H9 (cell line): ENCODE data around the gene SH3TC2. TPM values are rescaled to one million over a fixed set of nuclear protein-coding genes. Genes with fewer than 3 reads are reported as not detected.

ENCODE experiments used
- DNase-seq: peaks from one replicate; pipeline ENCODE4 v3.0.0-alpha.2; 2017
- H2AFZ ChIP-seq: one replicate; pipeline ENCODE4 v1.6.1; 2013; ENCODE audit warnings: mild to moderate bottlenecking, low read length, control low read depth, moderate library complexity
- H2AK5ac ChIP-seq: 2 replicates; pipeline ENCODE4 v1.6.1; 2013; ENCODE audit warnings: low read length, control low read depth, mixed read lengths; ENCODE audit not compliant: insufficient read length
- H2BK120ac ChIP-seq: one replicate; pipeline ENCODE4 v1.6.1; 2013; ENCODE audit warnings: low read depth, mild to moderate bottlenecking, low read length, control low read depth, inconsistent platforms; ENCODE audit not compliant: poor library complexity, severe bottlenecking
- H2BK12ac ChIP-seq: 2 replicates; pipeline ENCODE4 v1.6.1; 2013; ENCODE audit warnings: low read length, control low read depth, mixed read lengths, low read depth; ENCODE audit not compliant: insufficient read length
- H2BK15ac ChIP-seq: 2 replicates; pipeline ENCODE4 v1.6.1; 2013; ENCODE audit warnings: low read depth, low read length, control low read depth
- H2BK20ac ChIP-seq: one replicate; pipeline ENCODE4 v1.6.1; 2013; ENCODE audit warnings: low read depth, mild to moderate bottlenecking, low read length, control low read depth, inconsistent platforms; ENCODE audit not compliant: poor library complexity, severe bottlenecking
- H2BK5ac ChIP-seq: 2 replicates; pipeline ENCODE4 v1.6.1; 2013; ENCODE audit warnings: low read length, control low read depth, mixed read lengths; ENCODE audit not compliant: insufficient read length
- H3K14ac ChIP-seq: 2 replicates; pipeline ENCODE4 v1.6.1; 2013; ENCODE audit warnings: low read length, control low read depth; ENCODE audit not compliant: insufficient read depth
- H3K18ac ChIP-seq: 2 replicates; pipeline ENCODE4 v1.6.1; 2013; ENCODE audit warnings: low read depth, mild to moderate bottlenecking, mixed read lengths, low read length, control low read depth; ENCODE audit not compliant: insufficient read length
- H3K23ac ChIP-seq: 2 replicates; pipeline ENCODE4 v1.6.1; 2013; ENCODE audit warnings: low read length, control low read depth, mixed read lengths, low read depth; ENCODE audit not compliant: insufficient read length
- H3K23me2 ChIP-seq: 2 replicates; pipeline ENCODE4 v1.6.1; 2013; ENCODE audit warnings: low read depth, mild to moderate bottlenecking, mixed read lengths, low read length, control low read depth; ENCODE audit not compliant: insufficient read length, poor library complexity, severe bottlenecking
- H3K27ac ChIP-seq: 2 replicates; pipeline ENCODE4 v1.5.1; 2013; ENCODE audit warnings: low read length, control low read depth, mixed read lengths, low read depth; ENCODE audit not compliant: insufficient read length
- H3K27me3 ChIP-seq: 2 replicates; pipeline ENCODE4 v1.6.1; 2013; ENCODE audit warnings: low read length, control low read depth, inconsistent platforms; ENCODE audit not compliant: insufficient read depth
- H3K4ac ChIP-seq: 2 replicates; pipeline ENCODE4 v1.6.1; 2013; ENCODE audit warnings: low read depth, mild to moderate bottlenecking, control low read depth, inconsistent platforms, low read length, moderate library complexity
- H3K4me1 ChIP-seq: 2 replicates; pipeline ENCODE4 v1.6.1; 2013; ENCODE audit warnings: low read length, control low read depth, inconsistent platforms; ENCODE audit not compliant: insufficient read depth
- H3K4me2 ChIP-seq: 2 replicates; pipeline ENCODE4 v1.6.1; 2013; ENCODE audit warnings: low read length, control low read depth, mixed read lengths; ENCODE audit not compliant: insufficient read length, insufficient read depth
- H3K56ac ChIP-seq: 2 replicates; pipeline ENCODE4 v1.6.1; 2013; ENCODE audit warnings: low read depth, mild to moderate bottlenecking, mixed read lengths, low read length, control low read depth; ENCODE audit not compliant: insufficient read length
- H3K79me1 ChIP-seq: 2 replicates; pipeline ENCODE4 v1.6.1; 2013; ENCODE audit warnings: low read depth, mild to moderate bottlenecking, moderate library complexity, low read length, control low read depth, inconsistent platforms; ENCODE audit not compliant: insufficient read depth, poor library complexity, severe bottlenecking
- H3K79me2 ChIP-seq: 2 replicates; pipeline ENCODE4 v1.6.1; 2013; ENCODE audit warnings: low read length, control low read depth, inconsistent platforms; ENCODE audit not compliant: insufficient read depth
- H3K9ac ChIP-seq: 2 replicates; pipeline ENCODE4 v1.6.1; 2013; ENCODE audit warnings: low read length, control low read depth, mixed read lengths; ENCODE audit not compliant: insufficient read length; ENCODE audit errors: extremely low read depth
- H3K9me3 ChIP-seq: one replicate; pipeline ENCODE4 v1.6.1; 2013; ENCODE audit warnings: low read depth, low read length, inconsistent platforms; ENCODE audit not compliant: control insufficient read depth
- H3T11ph ChIP-seq: one replicate; pipeline ENCODE4 v1.6.1; 2013; ENCODE audit warnings: mild to moderate bottlenecking, low read length, control low read depth, inconsistent platforms
- H4K20me1 ChIP-seq: one replicate; pipeline ENCODE4 v1.6.1; 2013; ENCODE audit not compliant: control insufficient read depth, insufficient read length, insufficient read depth
- H4K5ac ChIP-seq: 2 replicates; pipeline ENCODE4 v1.6.1; 2013; ENCODE audit warnings: low read depth, mild to moderate bottlenecking, mixed read lengths, low read length, control low read depth; ENCODE audit not compliant: insufficient read length
- H4K8ac ChIP-seq: replicated peaks from 2 replicates; pipeline ENCODE4 v1.6.1; 2013; ENCODE audit warnings: low read length, control low read depth, mixed read lengths, low read depth; ENCODE audit not compliant: insufficient read length
- H4K91ac ChIP-seq: 2 replicates; pipeline ENCODE4 v1.6.1; 2013; ENCODE audit warnings: low read depth, mild to moderate bottlenecking, moderate library complexity, mixed read lengths, low read length, control low read depth; ENCODE audit not compliant: insufficient read length
- H3K27ac Mint-ChIP-seq, 3 experiments: 2 replicates in 2 of 3; 3 replicates in 1 of 3; pipeline ENCODE4 v1.8.0; 2020 to 2021; ENCODE audit warnings: mixed read lengths in 3 of 3, mild to moderate bottlenecking in 1 of 3, moderate library complexity in 1 of 3
- H3K27me3 Mint-ChIP-seq: 2 replicates; pipeline ENCODE4 v1.8.0; 2021; ENCODE audit warnings: low read depth, mild to moderate bottlenecking, moderate library complexity, mixed read lengths
- H3K36me3 Mint-ChIP-seq, 3 experiments: 2 replicates in 2 of 3; 3 replicates in 1 of 3; pipeline ENCODE4 v1.8.0; 2020 to 2021; ENCODE audit warnings: low read depth in 3 of 3, mixed read lengths in 3 of 3; ENCODE audit not compliant: insufficient read depth in 1 of 3
- H3K4me1 Mint-ChIP-seq, 2 experiments: 2 replicates each; pipeline ENCODE4 v1.8.0; 2020; ENCODE audit warnings: mixed read lengths in 2 of 2
- H3K4me3 Mint-ChIP-seq, 2 experiments: 2 replicates in 1 of 2; 3 replicates in 1 of 2; pipeline ENCODE4 v1.8.0; 2020 to 2021; ENCODE audit warnings: mild to moderate bottlenecking in 2 of 2, mixed read lengths in 2 of 2, moderate library complexity in 1 of 2
- H3K9me3 Mint-ChIP-seq, 2 experiments: 2 replicates in 1 of 2; 3 replicates in 1 of 2; pipeline ENCODE4 v1.8.0; 2020; ENCODE audit warnings: mild to moderate bottlenecking in 2 of 2, mixed read lengths in 2 of 2, moderate library complexity in 1 of 2
- CTCF ChIP-seq: fragments of 200-600 bp; sonication (generic); conservative IDR thresholded peaks from 3 replicates; pipeline ENCODE4 v1.8.0; 2021; ENCODE audit warnings: antibody characterized with exemption, mild to moderate bottlenecking
- total RNA-seq: library from RNA; stranded (reverse); gene quantifications from 2 replicates; pipeline ENCODE4 v1.2.1, GENCODE V29; 2021

SH3TC2 gene
- total RNA-seq, 1 experiment from 2014 or later: not detected

GRCh38 chr5:149001162-149001561 lies 61.7 kb downstream of the SH3TC2 start:
- no peaks in the 10 kb centered on the region for H4K20me1 ChIP-seq
- H3K79me1 ChIP-seq: no peaks in the 10 kb centered on the region
- no peak overlapping the region for H2BK5ac ChIP-seq
- Mint-ChIP-seq H3K27me3 (no peaks in the 10 kb centered on the region), H3K27ac (no peak overlapping the region), H3K4me3 (no peak overlapping the region), H3K36me3 (no peaks in the 10 kb centered on the region), H3K9me3 (no peaks in the 10 kb centered on the region), H3K4me1 (peaks cover 8% of the 10 kb centered on the region in 2 experiments; a peak in 3 of 4 replicates)
- H4K8ac ChIP-seq: no peak overlapping the region
- H2AFZ ChIP-seq: no peak overlapping the region
- no peak overlapping the region for H4K5ac ChIP-seq
- TF ChIP-seq CTCF: no peak
- no peak overlapping the region for H3K4ac ChIP-seq
- no peak for DNase-seq
- H3K27ac ChIP-seq: no peak overlapping the region
- no peak overlapping the region for H3K56ac ChIP-seq
- H3K23ac ChIP-seq: no peak overlapping the region
- no peaks in the 10 kb centered on the region for H3K79me2 ChIP-seq
- no peak overlapping the region for H3K18ac ChIP-seq
- no peak overlapping the region for H4K91ac ChIP-seq
- no peak overlapping the region for H3K9ac ChIP-seq
- H2AK5ac ChIP-seq: no peak overlapping the region
- H3K9me3 ChIP-seq: no peaks in the 10 kb centered on the region
- H3K14ac ChIP-seq: no peak overlapping the region
- 0 out of 2 replicates have a peak, but pooled peaks cover 2% of the 10 kb centered on the region for H3K4me1 ChIP-seq
- H2BK12ac ChIP-seq: no peak overlapping the region
- no peaks in the 10 kb centered on the region for H3K27me3 ChIP-seq
- no peak overlapping the region for H2BK15ac ChIP-seq
- H3K23me2 ChIP-seq: no peaks in the 10 kb centered on the region
- H2BK120ac ChIP-seq: no peak overlapping the region
- no peak overlapping the region for H2BK20ac ChIP-seq
- H3K4me2 ChIP-seq: no peak overlapping the region
- no peak overlapping the region for H3T11ph ChIP-seq
